Measurements from ENCODE around the gene HAL. TPM values are rescaled to one million over a fixed set of nuclear protein-coding genes. Genes with fewer than 3 reads are reported as not detected.

The HAL gene
- total RNA-seq, 1 donor from 2014 or later = not detected

DNA sequence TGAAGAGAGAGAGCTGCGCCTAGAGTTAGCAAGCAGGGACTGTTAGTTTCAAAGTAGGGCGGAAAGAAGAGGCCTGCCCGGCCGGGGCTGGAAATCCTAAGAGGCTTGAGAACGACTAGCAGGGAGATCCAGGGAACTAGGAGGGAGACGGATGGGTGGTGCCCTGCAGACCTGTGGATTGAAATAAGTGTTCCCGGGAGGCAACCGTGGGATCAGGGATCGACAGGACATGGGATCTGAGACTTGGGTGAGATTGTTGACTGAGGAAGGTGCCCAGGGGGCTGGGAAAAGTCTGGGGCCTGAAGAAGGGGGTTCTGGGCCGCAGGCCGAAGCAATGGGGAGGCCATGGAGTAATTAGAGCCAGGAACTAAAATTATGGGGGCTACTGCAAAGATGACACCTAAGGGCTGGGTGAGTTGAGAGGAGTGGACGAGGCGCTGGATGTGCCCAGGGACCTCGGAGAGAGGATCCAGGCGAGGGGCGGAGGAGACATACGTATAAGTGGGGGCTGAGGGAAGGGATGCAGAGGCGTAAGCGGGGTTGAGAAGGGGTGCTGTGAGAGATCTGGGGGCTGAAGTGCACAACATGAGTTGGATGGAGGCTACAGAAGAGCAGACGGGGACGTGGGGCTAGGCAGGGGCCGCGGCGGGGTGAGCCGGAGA, 38.6 kb upstream of the HAL start:
- DNase-seq = no peak
- H3K27ac ChIP-seq (replicated peaks) = peak overlapping the region; percentile 88
- peaks cover 24% of the 10 kb centered on the region for H3K4me1 ChIP-seq
- intact Hi-C loops (cut with micrococcal nuclease) = no loop called here
- peak overlapping the region; percentile 89 for H3K4me3 ChIP-seq
- no peaks in the 10 kb centered on the region for H3K9me3 ChIP-seq (replicated peaks)
- TF ChIP-seq CTCF (IDR thresholded peaks at IDR 0.05; ENCODE audit: borderline replicate concordance) = no peak
- no peaks in the 10 kb centered on the region for H3K27me3 ChIP-seq (ENCODE audit: low read depth)
- H3K36me3 ChIP-seq = no peaks in the 10 kb centered on the region

GRCh38 chr12:96033549-96034389, 37.6 kb upstream of the HAL start:
- no peaks in the 10 kb centered on the region for H3K27me3 ChIP-seq (ENCODE audit: low read depth)
- no peaks in the 10 kb centered on the region for H3K9me3 ChIP-seq (replicated peaks)
- H3K27ac ChIP-seq (replicated peaks) = peak overlapping the region; percentile 88
- no peaks in the 10 kb centered on the region for H3K36me3 ChIP-seq
- intact Hi-C loops (cut with micrococcal nuclease) = no loop called here
- peak overlapping the region; percentile 89 for H3K4me3 ChIP-seq
- TF ChIP-seq CTCF (IDR thresholded peaks at IDR 0.05; ENCODE audit: borderline replicate concordance) = no peak
- no peak for DNase-seq
- H3K4me1 ChIP-seq = peaks cover 24% of the 10 kb centered on the region

DNA sequence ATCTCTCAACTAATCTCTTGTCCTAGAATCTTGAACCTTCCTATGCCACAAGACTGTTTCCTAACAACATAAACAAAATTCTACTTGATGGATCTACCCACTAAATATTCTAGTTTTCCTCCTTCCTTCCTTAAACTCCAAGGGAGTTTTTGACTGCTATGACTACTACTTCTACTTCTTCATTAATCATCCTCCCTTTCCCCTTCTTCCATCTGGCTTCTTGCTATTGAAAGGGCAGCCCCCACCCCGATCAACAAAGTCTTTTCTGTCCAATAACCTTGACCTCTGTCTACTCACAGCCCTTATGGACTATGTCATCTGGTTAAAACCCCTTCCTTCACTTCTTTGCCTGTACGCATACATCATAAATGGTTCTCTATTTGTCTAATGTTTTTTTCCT, 33.7 kb upstream of the HAL start:
- Histone ChIP-seq H3K27ac (replicated peaks) (no peak overlapping the region), H3K27me3 (ENCODE audit: low read depth) (no peaks in the 10 kb centered on the region), H3K4me1 (peaks cover 18% of the 10 kb centered on the region), H3K36me3 (peaks cover 38% of the 10 kb centered on the region), H3K9me3 (replicated peaks) (no peaks in the 10 kb centered on the region), H3K4me3 (no peak overlapping the region)
- TF ChIP-seq CTCF (IDR thresholded peaks at IDR 0.05; ENCODE audit: borderline replicate concordance) = no peak
- DNase-seq = no peak
- intact Hi-C loops (cut with micrococcal nuclease) = no loop called here

- intact Hi-C loops (cut with micrococcal nuclease) = no loop called here
- peaks cover 5% of the 10 kb centered on the region for H3K4me1 ChIP-seq
- H3K27me3 ChIP-seq (ENCODE audit: low read depth) = no peaks in the 10 kb centered on the region
- H3K9me3 ChIP-seq (replicated peaks) = no peaks in the 10 kb centered on the region
- no peak for TF ChIP-seq CTCF (IDR thresholded peaks at IDR 0.05; ENCODE audit: borderline replicate concordance)
- no peak for DNase-seq
- H3K36me3 ChIP-seq = peaks cover 48% of the 10 kb centered on the region
- H3K27ac ChIP-seq (replicated peaks) = no peak overlapping the region
- no peak overlapping the region for H3K4me3 ChIP-seq
These were observed 32.4 kb upstream of the HAL start for GRCh38 chr12:96028538-96028937.

- Histone ChIP-seq H3K9me3 (replicated peaks) (no peaks in the 10 kb centered on the region), H3K36me3 (peaks cover 68% of the 10 kb centered on the region), H3K27me3 (ENCODE audit: low read depth) (no peaks in the 10 kb centered on the region), H3K27ac (replicated peaks) (no peak overlapping the region), H3K4me1 (no peaks in the 10 kb centered on the region), H3K4me3 (no peak overlapping the region)
- intact Hi-C loops (cut with micrococcal nuclease) = no loop called here
- no peak for DNase-seq
- no peak for TF ChIP-seq CTCF (IDR thresholded peaks at IDR 0.05; ENCODE audit: borderline replicate concordance)
These were observed 30.2 kb upstream of the HAL start for GRCh38 chr12:96026331-96026730.

Measured in left ventricle myocardium inferior (tissue), 1 donor.